H9 (cell line): Measurements from ENCODE around the gene PLSCR2. TPM values are rescaled to one million over a fixed set of nuclear protein-coding genes. Genes with fewer than 3 reads are reported as not detected.

ENCODE experiments used
- DNase-seq: peaks from one replicate; pipeline ENCODE4 v3.0.0-alpha.2; 2017
- H2AFZ ChIP-seq: one replicate; pipeline ENCODE4 v1.6.1; 2013; ENCODE audit warnings: mild to moderate bottlenecking, low read length, control low read depth, moderate library complexity
- H2AK5ac ChIP-seq: 2 replicates; pipeline ENCODE4 v1.6.1; 2013; ENCODE audit warnings: low read length, control low read depth, mixed read lengths; ENCODE audit not compliant: insufficient read length
- H2BK120ac ChIP-seq: one replicate; pipeline ENCODE4 v1.6.1; 2013; ENCODE audit warnings: low read depth, mild to moderate bottlenecking, low read length, control low read depth, inconsistent platforms; ENCODE audit not compliant: poor library complexity, severe bottlenecking
- H2BK12ac ChIP-seq: 2 replicates; pipeline ENCODE4 v1.6.1; 2013; ENCODE audit warnings: low read length, control low read depth, mixed read lengths, low read depth; ENCODE audit not compliant: insufficient read length
- H2BK15ac ChIP-seq: 2 replicates; pipeline ENCODE4 v1.6.1; 2013; ENCODE audit warnings: low read depth, low read length, control low read depth
- H2BK20ac ChIP-seq: one replicate; pipeline ENCODE4 v1.6.1; 2013; ENCODE audit warnings: low read depth, mild to moderate bottlenecking, low read length, control low read depth, inconsistent platforms; ENCODE audit not compliant: poor library complexity, severe bottlenecking
- H2BK5ac ChIP-seq: 2 replicates; pipeline ENCODE4 v1.6.1; 2013; ENCODE audit warnings: low read length, control low read depth, mixed read lengths; ENCODE audit not compliant: insufficient read length
- H3K14ac ChIP-seq: 2 replicates; pipeline ENCODE4 v1.6.1; 2013; ENCODE audit warnings: low read length, control low read depth; ENCODE audit not compliant: insufficient read depth
- H3K18ac ChIP-seq: 2 replicates; pipeline ENCODE4 v1.6.1; 2013; ENCODE audit warnings: low read depth, mild to moderate bottlenecking, mixed read lengths, low read length, control low read depth; ENCODE audit not compliant: insufficient read length
- H3K23ac ChIP-seq: 2 replicates; pipeline ENCODE4 v1.6.1; 2013; ENCODE audit warnings: low read length, control low read depth, mixed read lengths, low read depth; ENCODE audit not compliant: insufficient read length
- H3K23me2 ChIP-seq: 2 replicates; pipeline ENCODE4 v1.6.1; 2013; ENCODE audit warnings: low read depth, mild to moderate bottlenecking, mixed read lengths, low read length, control low read depth; ENCODE audit not compliant: insufficient read length, poor library complexity, severe bottlenecking
- H3K27ac ChIP-seq: 2 replicates; pipeline ENCODE4 v1.5.1; 2013; ENCODE audit warnings: low read length, control low read depth, mixed read lengths, low read depth; ENCODE audit not compliant: insufficient read length
- H3K27me3 ChIP-seq: 2 replicates; pipeline ENCODE4 v1.6.1; 2013; ENCODE audit warnings: low read length, control low read depth, inconsistent platforms; ENCODE audit not compliant: insufficient read depth
- H3K4ac ChIP-seq: 2 replicates; pipeline ENCODE4 v1.6.1; 2013; ENCODE audit warnings: low read depth, mild to moderate bottlenecking, control low read depth, inconsistent platforms, low read length, moderate library complexity
- H3K4me1 ChIP-seq: 2 replicates; pipeline ENCODE4 v1.6.1; 2013; ENCODE audit warnings: low read length, control low read depth, inconsistent platforms; ENCODE audit not compliant: insufficient read depth
- H3K4me2 ChIP-seq: 2 replicates; pipeline ENCODE4 v1.6.1; 2013; ENCODE audit warnings: low read length, control low read depth, mixed read lengths; ENCODE audit not compliant: insufficient read length, insufficient read depth
- H3K56ac ChIP-seq: 2 replicates; pipeline ENCODE4 v1.6.1; 2013; ENCODE audit warnings: low read depth, mild to moderate bottlenecking, mixed read lengths, low read length, control low read depth; ENCODE audit not compliant: insufficient read length
- H3K79me1 ChIP-seq: 2 replicates; pipeline ENCODE4 v1.6.1; 2013; ENCODE audit warnings: low read depth, mild to moderate bottlenecking, moderate library complexity, low read length, control low read depth, inconsistent platforms; ENCODE audit not compliant: insufficient read depth, poor library complexity, severe bottlenecking
- H3K79me2 ChIP-seq: 2 replicates; pipeline ENCODE4 v1.6.1; 2013; ENCODE audit warnings: low read length, control low read depth, inconsistent platforms; ENCODE audit not compliant: insufficient read depth
- H3K9ac ChIP-seq: 2 replicates; pipeline ENCODE4 v1.6.1; 2013; ENCODE audit warnings: low read length, control low read depth, mixed read lengths; ENCODE audit not compliant: insufficient read length; ENCODE audit errors: extremely low read depth
- H3K9me3 ChIP-seq: one replicate; pipeline ENCODE4 v1.6.1; 2013; ENCODE audit warnings: low read depth, low read length, inconsistent platforms; ENCODE audit not compliant: control insufficient read depth
- H3T11ph ChIP-seq: one replicate; pipeline ENCODE4 v1.6.1; 2013; ENCODE audit warnings: mild to moderate bottlenecking, low read length, control low read depth, inconsistent platforms
- H4K20me1 ChIP-seq: one replicate; pipeline ENCODE4 v1.6.1; 2013; ENCODE audit not compliant: control insufficient read depth, insufficient read length, insufficient read depth
- H4K5ac ChIP-seq: 2 replicates; pipeline ENCODE4 v1.6.1; 2013; ENCODE audit warnings: low read depth, mild to moderate bottlenecking, mixed read lengths, low read length, control low read depth; ENCODE audit not compliant: insufficient read length
- H4K8ac ChIP-seq: replicated peaks from 2 replicates; pipeline ENCODE4 v1.6.1; 2013; ENCODE audit warnings: low read length, control low read depth, mixed read lengths, low read depth; ENCODE audit not compliant: insufficient read length
- H4K91ac ChIP-seq: 2 replicates; pipeline ENCODE4 v1.6.1; 2013; ENCODE audit warnings: low read depth, mild to moderate bottlenecking, moderate library complexity, mixed read lengths, low read length, control low read depth; ENCODE audit not compliant: insufficient read length
- H3K27ac Mint-ChIP-seq, 3 experiments: 2 replicates in 2 of 3; 3 replicates in 1 of 3; pipeline ENCODE4 v1.8.0; 2020 to 2021; ENCODE audit warnings: mixed read lengths in 3 of 3, mild to moderate bottlenecking in 1 of 3, moderate library complexity in 1 of 3
- H3K27me3 Mint-ChIP-seq: 2 replicates; pipeline ENCODE4 v1.8.0; 2021; ENCODE audit warnings: low read depth, mild to moderate bottlenecking, moderate library complexity, mixed read lengths
- H3K36me3 Mint-ChIP-seq, 3 experiments: 2 replicates in 2 of 3; 3 replicates in 1 of 3; pipeline ENCODE4 v1.8.0; 2020 to 2021; ENCODE audit warnings: low read depth in 3 of 3, mixed read lengths in 3 of 3; ENCODE audit not compliant: insufficient read depth in 1 of 3
- H3K4me1 Mint-ChIP-seq, 2 experiments: 2 replicates each; pipeline ENCODE4 v1.8.0; 2020; ENCODE audit warnings: mixed read lengths in 2 of 2
- H3K4me3 Mint-ChIP-seq, 2 experiments: 2 replicates in 1 of 2; 3 replicates in 1 of 2; pipeline ENCODE4 v1.8.0; 2020 to 2021; ENCODE audit warnings: mild to moderate bottlenecking in 2 of 2, mixed read lengths in 2 of 2, moderate library complexity in 1 of 2
- H3K9me3 Mint-ChIP-seq, 2 experiments: 2 replicates in 1 of 2; 3 replicates in 1 of 2; pipeline ENCODE4 v1.8.0; 2020; ENCODE audit warnings: mild to moderate bottlenecking in 2 of 2, mixed read lengths in 2 of 2, moderate library complexity in 1 of 2
- CTCF ChIP-seq: fragments of 200-600 bp; sonication (generic); conservative IDR thresholded peaks from 3 replicates; pipeline ENCODE4 v1.8.0; 2021; ENCODE audit warnings: antibody characterized with exemption, mild to moderate bottlenecking
- WGBS: extraction: QIAGEN DNeasy Blood & Tissue Kit; methylation state at CpG from one replicate; pipeline ENCODE4 v1.1.7; 2013; ENCODE audit warnings: missing lambda C conversion rate, low lambda C conversion rate, mixed read lengths; ENCODE audit not compliant: insufficient read length; ENCODE audit errors: extremely low coverage; 5-methylcytosine and 5-hydroxymethylcytosine counted together
- total RNA-seq: library from RNA; stranded (reverse); gene quantifications from 2 replicates; pipeline ENCODE4 v1.2.1, GENCODE V29; 2021

The PLSCR2 gene
- total RNA-seq, 1 experiment from 2014 or later = not detected

GRCh38 chr3:146472611-146473010, 3.2 kb upstream of the PLSCR2 start:
- no peak overlapping the region for H3K9ac ChIP-seq
- H3K79me2 ChIP-seq = no peaks in the 10 kb centered on the region
- H3K27me3 ChIP-seq = no peaks in the 10 kb centered on the region
- H3K18ac ChIP-seq = no peak overlapping the region
- H2BK120ac ChIP-seq = no peak overlapping the region
- no peak overlapping the region for H2BK15ac ChIP-seq
- Mint-ChIP-seq H3K4me3 (no peak overlapping the region), H3K4me1 (peaks cover 3 to 5% of the 10 kb centered on the region in 2 experiments; a peak in 3 of 4 replicates), H3K36me3 (no peaks in the 10 kb centered on the region), H3K9me3 (no peaks in the 10 kb centered on the region), H3K27ac (0 out of 7 replicates have a peak overlapping the region, but pooled peaks of 1 of the 3 experiments have one; percentile 34), H3K27me3 (no peaks in the 10 kb centered on the region)
- no peak overlapping the region for H2AFZ ChIP-seq
- TF ChIP-seq CTCF = no peak
- WGBS = no CpG with 5 or more reads among the region's 1 CpG
- H3K4me2 ChIP-seq = no peak overlapping the region
- no peak for DNase-seq
- H3K79me1 ChIP-seq = no peaks in the 10 kb centered on the region
- H3K14ac ChIP-seq = no peak overlapping the region
- H3K4me1 ChIP-seq = no peaks in the 10 kb centered on the region
- H4K91ac ChIP-seq = no peak overlapping the region
- H2BK20ac ChIP-seq = no peak overlapping the region
- H3K23me2 ChIP-seq = no peaks in the 10 kb centered on the region
- H3T11ph ChIP-seq = no peak overlapping the region
- H2BK12ac ChIP-seq = no peak overlapping the region
- no peaks in the 10 kb centered on the region for H4K20me1 ChIP-seq
- H3K27ac ChIP-seq = no peak overlapping the region
- H2BK5ac ChIP-seq = no peak overlapping the region
- no peak overlapping the region for H4K5ac ChIP-seq
- H4K8ac ChIP-seq = no peak overlapping the region
- no peak overlapping the region for H3K56ac ChIP-seq
- H3K23ac ChIP-seq = no peak overlapping the region
- no peak overlapping the region for H2AK5ac ChIP-seq
- no peaks in the 10 kb centered on the region for H3K9me3 ChIP-seq
- no peak overlapping the region for H3K4ac ChIP-seq
